HepG2 (cell line): ENCODE measurements around the gene ARIH2. TPM values are rescaled to one million over a fixed set of nuclear protein-coding genes. Genes with fewer than 3 reads are reported as not detected.
A peak's percentile ranks its signal among the peaks of the same experiment; 100 is the strongest.

ENCODE experiments used
- ATF3 ChIP-seq: sonication (generic); formaldehyde crosslinking; IDR thresholded peaks from 2 replicates; pipeline ENCODE4 v1.4.0; 2020; ENCODE audit warnings: missing genetic modification reagents
- BHLHE40 ChIP-seq: IDR thresholded peaks from 2 replicates; pipeline ENCODE4 v1.6.1; 2011; ENCODE audit warnings: low read length, improper control_type of control experiment
- BORCS8-MEF2B ChIP-seq: sonication (generic); formaldehyde crosslinking; IDR thresholded peaks from 2 replicates; pipeline ENCODE4 v1.8.0; 2022; ENCODE audit warnings: mild to moderate bottlenecking, missing genetic modification reagents
- BRD4 ChIP-seq: sonication (generic); formaldehyde crosslinking; IDR thresholded peaks from 2 replicates; pipeline ENCODE4 v1.4.0; 2020; ENCODE audit warnings: missing genetic modification reagents
- ETV6 ChIP-seq: sonication (generic); formaldehyde crosslinking; conservative IDR thresholded peaks from 2 replicates; pipeline ENCODE4 v1.4.0; 2020; ENCODE audit warnings: missing genetic modification reagents
- GMEB2 ChIP-seq: IDR thresholded peaks from 2 replicates; pipeline ENCODE4 v1.6.1; 2016; ENCODE audit warnings: missing biosample characterization, missing genetic modification reagents, low read depth
- JARID2 ChIP-seq: sonication (generic); formaldehyde crosslinking; IDR thresholded peaks from 2 replicates; pipeline ENCODE4 v1.8.1; 2023; ENCODE audit warnings: missing genetic modification reagents, inconsistent platforms; ENCODE audit not compliant: insufficient replicate concordance
- KDM3A ChIP-seq: IDR thresholded peaks from 2 replicates; pipeline ENCODE4 v1.6.1; 2018; ENCODE audit warnings: low read depth, missing compliant biosample characterization
- MATR3 ChIP-seq: sonication (generic); formaldehyde crosslinking; IDR thresholded peaks from 2 replicates; pipeline ENCODE4 v1.4.0; 2020; ENCODE audit warnings: missing genetic modification reagents
- MAZ ChIP-seq, 2 experiments: sonication (generic) in 1 of 2; formaldehyde crosslinking in 1 of 2; IDR thresholded peaks; 2 replicates each; pipeline versions ENCODE4 v1.5.0 to v1.6.1; 2012 to 2020; ENCODE audit warnings: low read depth in 2 of 2, mild to moderate bottlenecking in 2 of 2, borderline replicate concordance in 1 of 2, improper control_type of control experiment in 1 of 2, low read length in 1 of 2, missing genetic modification reagents in 1 of 2, moderate library complexity in 1 of 2
- MED1 ChIP-seq: sonication (generic); formaldehyde crosslinking; IDR thresholded peaks from 2 replicates; pipeline ENCODE4 v1.4.0; 2020; ENCODE audit warnings: missing genetic modification reagents
- NFE2L2 ChIP-seq: fragments of 150-350 bp; IDR thresholded peaks from 2 replicates; pipeline ENCODE4 v1.6.1; 2014; ENCODE audit warnings: low read length
- NFKBIZ ChIP-seq: IDR thresholded peaks from 2 replicates; pipeline ENCODE4 v1.6.1; 2018; ENCODE audit warnings: missing genetic modification reagents, missing compliant biosample characterization
- RAD51 ChIP-seq: fragments of 450-650 bp; IDR thresholded peaks from 2 replicates; pipeline ENCODE4 v1.6.1; 2016; ENCODE audit warnings: borderline replicate concordance
- RARA ChIP-seq: IDR thresholded peaks from 2 replicates; pipeline ENCODE4 v1.6.1; 2016; ENCODE audit warnings: missing genetic modification reagents, missing compliant biosample characterization
- RCOR2 ChIP-seq: IDR thresholded peaks from 2 replicates; pipeline ENCODE4 v1.6.1; 2016; ENCODE audit warnings: missing biosample characterization, missing genetic modification reagents
- RELA ChIP-seq: sonication (generic); formaldehyde crosslinking; IDR thresholded peaks from 2 replicates; pipeline ENCODE4 v1.4.0; 2020; ENCODE audit warnings: missing genetic modification reagents
- RFX1 ChIP-seq: fragments of 450-650 bp; IDR thresholded peaks from 2 replicates; pipeline ENCODE4 v1.6.1; 2017
- SMC3 ChIP-seq: IDR thresholded peaks from 2 replicates; pipeline ENCODE4 v1.6.1; 2011; ENCODE audit warnings: low read length, improper control_type of control experiment
- SPEN ChIP-seq: sonication (generic); formaldehyde crosslinking; IDR thresholded peaks from 2 replicates; pipeline ENCODE4 v1.5.1; 2020; ENCODE audit warnings: low read depth, mild to moderate bottlenecking, missing genetic modification reagents
- SRF ChIP-seq: IDR thresholded peaks from 2 replicates; pipeline ENCODE4 v1.6.1; 2011; ENCODE audit warnings: mild to moderate bottlenecking, low read depth, low read length, moderate library complexity
- SRSF4 ChIP-seq: fragments of 200-400 bp; formaldehyde crosslinking; IDR thresholded peaks from one replicate; pipeline ENCODE4 v1.6.1; 2018; ENCODE audit warnings: mild to moderate bottlenecking, low read depth, low read length, moderate library complexity; ENCODE audit not compliant: poor library complexity, severe bottlenecking
- WIZ ChIP-seq: sonication (generic); formaldehyde crosslinking; IDR thresholded peaks from 2 replicates; pipeline ENCODE4 v1.5.1; 2020; ENCODE audit warnings: mild to moderate bottlenecking, missing genetic modification reagents
- XRCC5 ChIP-seq: fragments of 200-400 bp; formaldehyde crosslinking; optimal IDR thresholded peaks from 2 replicates; pipeline ENCODE3; 2017; ENCODE audit warnings: mild to moderate bottlenecking, low read length
- ZFP37 ChIP-seq: sonication (generic); formaldehyde crosslinking; IDR thresholded peaks from 2 replicates; pipeline ENCODE4 v1.4.0; 2020; ENCODE audit warnings: missing genetic modification reagents, borderline replicate concordance
- ZMAT3 ChIP-seq: sonication (generic); formaldehyde crosslinking; conservative IDR thresholded peaks from 2 replicates; pipeline ENCODE4 v1.7.0; 2021; ENCODE audit warnings: missing genetic modification reagents
- ZNF274 ChIP-seq: sonication (generic); formaldehyde crosslinking; IDR thresholded peaks from 2 replicates; pipeline ENCODE4 v1.5.1; 2020; ENCODE audit warnings: mild to moderate bottlenecking, missing genetic modification reagents
- ZNF317 ChIP-seq: sonication (generic); formaldehyde crosslinking; IDR thresholded peaks from 2 replicates; pipeline ENCODE4 v1.5.0; 2020; ENCODE audit warnings: mild to moderate bottlenecking, missing genetic modification reagents
- ZNF589 ChIP-seq: sonication (generic); formaldehyde crosslinking; conservative IDR thresholded peaks from 2 replicates; pipeline ENCODE4 v1.8.0; 2022; ENCODE audit warnings: mild to moderate bottlenecking, moderate library complexity, missing genetic modification reagents
- ZNF605 ChIP-seq: sonication (generic); formaldehyde crosslinking; IDR thresholded peaks from 2 replicates; pipeline ENCODE4 v1.8.0; 2022; ENCODE audit warnings: mild to moderate bottlenecking, missing genetic modification reagents
- ZNF672 ChIP-seq: sonication (generic); formaldehyde crosslinking; IDR thresholded peaks from 2 replicates; pipeline ENCODE4 v1.8.1; 2022; ENCODE audit warnings: missing genetic modification reagents
- polyA plus RNA-seq, 8 experiments: library from polyadenylated mRNA; depleted of rRNA in 3 of 8; stranded (reverse) in 7 of 8; unstranded in 1 of 8; fragments of >200 nt; fragmentation: Illumina TruSeq in 4 of 8; extraction: Trizol in 4 of 8; gene quantifications; 2 replicates each; pipeline versions ENCODE4 v1.2.1 to v1.2.3, GENCODE V29; 2011 to 2016; ENCODE audit warnings: low read depth in 4 of 8, missing spikeins in 1 of 8, mixed read lengths in 1 of 8; ENCODE audit not compliant: insufficient read depth in 1 of 8
- total RNA-seq, 5 experiments: library from RNA; depleted of rRNA; stranded (reverse); fragments of >200 nt; fragmentation: Illumina TruSeq; extraction: Trizol; gene quantifications; 2 replicates each; pipeline ENCODE4 v1.2.3, GENCODE V29; 2016; ENCODE audit warnings: low read depth in 1 of 5

Gene ARIH2
- total and polyA plus RNA-seq, 2 of the 13 experiments (the other 11 are each of a cell fraction or from before 2014, with no cell fraction given) = 64.8 to 83.3 TPM

GRCh38 chr3:49028673-49029562 is 110.3 kb downstream of the ARIH2 start, which contains the start of gene IMPDH2 (continued):
- TF ChIP-seq JARID2 (CRISPR knock-in tag) = no peak
- TF ChIP-seq SRSF4 = no peak
- no peak for TF ChIP-seq BHLHE40
- peak; percentile 92 for TF ChIP-seq ATF3 (CRISPR knock-in tag)
- 0 out of 2 replicates have a peak, but pooled peaks have one; percentile 46 for TF ChIP-seq ZNF672 (CRISPR knock-in tag)
- peak; percentile 37; the same call in 1 of the 2 replicates for TF ChIP-seq MAZ (IDR thresholded peaks at IDR 0.05; ENCODE audit: borderline replicate concordance, low read depth, low read length)
- peak; percentile 93 for TF ChIP-seq MAZ (CRISPR knock-in tag; IDR thresholded peaks at IDR 0.05; ENCODE audit: low read depth)
- peak; percentile 92 for TF ChIP-seq ZMAT3 (CRISPR knock-in tag)
- TF ChIP-seq RFX1 = no peak
- TF ChIP-seq ZNF605 = peak; percentile 99
- TF ChIP-seq SPEN = peak; percentile 98
- TF ChIP-seq NFE2L2 = no peak
- no peak for TF ChIP-seq RAD51
- TF ChIP-seq ZNF274 = no peak
- peak; percentile 40; the same call in 1 of the 2 replicates for TF ChIP-seq RARA (CRISPR knock-in tag)
- TF ChIP-seq ZNF317 (CRISPR knock-in tag) = 0 out of 2 replicates have a peak, but pooled peaks have one; percentile 74
- TF ChIP-seq SMC3 = no peak
- TF ChIP-seq ZNF589 = no peak
- TF ChIP-seq KDM3A (CRISPR knock-in tag) = peak; percentile 73; the same call in 1 of the 2 replicates
- peak; percentile 99 for TF ChIP-seq GMEB2
- TF ChIP-seq SRF = no peak
- TF ChIP-seq WIZ = peak; percentile 89
- TF ChIP-seq ZFP37 (CRISPR knock-in tag) = peak; percentile 93
- no peak; the same call in 1 of the 2 replicates for TF ChIP-seq ETV6 (CRISPR knock-in tag)
- TF ChIP-seq RELA (CRISPR knock-in tag) = 0 out of 2 replicates have a peak, but pooled peaks have one; percentile 22
- TF ChIP-seq MED1 = peak; percentile 86
- TF ChIP-seq MATR3 (CRISPR knock-in tag) = no peak
- TF ChIP-seq XRCC5 = peak; percentile 30
- peak; percentile 77; the same call in 1 of the 2 replicates for TF ChIP-seq BRD4 (CRISPR knock-in tag)
- TF ChIP-seq BORCS8-MEF2B (CRISPR knock-in tag) = peak; percentile 97
- peak; percentile 85 for TF ChIP-seq NFKBIZ
- no peak for TF ChIP-seq RCOR2 (CRISPR knock-in tag)
